ENCODE measurements around the gene RGS4.

Gene RGS4

GRCh38 chr1:163038928-163039706 is 30.0 kb upstream of the RGS4 start:
- H3F3A ChIP-seq (ENCODE audit: low read depth): no peaks in the 10 kb centered on the region

GRCh38 chr1:163039707-163040093 is 29.5 kb upstream of the RGS4 start:
- TF ChIP-seq EZH2phosphoT487 (IDR thresholded peaks at IDR 0.05; ENCODE audit: borderline replicate concordance) (no peak), CTCF (conservative IDR thresholded peaks at IDR 0.05; ENCODE audit: low read length) (no peak)
- Histone ChIP-seq H3K4me3 (ENCODE audit: low read length, poor library complexity, severe bottlenecking) (no peak overlapping the region), H3F3A (ENCODE audit: low read depth) (no peaks in the 10 kb centered on the region)

More at GRCh38 chr1:163038928-163039706, 30.0 kb upstream of the RGS4 start:
- Histone ChIP-seq H3K9me3 (ENCODE audit: insufficient read depth, low read depth, low read length) (no peaks in the 10 kb centered on the region), H3K4me2 (ENCODE audit: low read depth, low read length, poor library complexity, severe bottlenecking) (no peak overlapping the region), H2AFZ (ENCODE audit: low read length) (no peak overlapping the region), H4K20me1 (ENCODE audit: insufficient read depth, low read length, poor library complexity, severe bottlenecking) (no peaks in the 10 kb centered on the region), H3K9ac (ENCODE audit: low read depth, low read length, poor library complexity, severe bottlenecking) (no peak overlapping the region), H3K79me2 (ENCODE audit: insufficient read depth, low read length) (no peaks in the 10 kb centered on the region), H3K4me3 (ENCODE audit: low read length, poor library complexity, severe bottlenecking) (no peak overlapping the region), H3K4me1 (ENCODE audit: insufficient read depth, low read length, poor library complexity, severe bottlenecking) (no peaks in the 10 kb centered on the region), H3K36me3 (ENCODE audit: insufficient read depth, low read length) (no peaks in the 10 kb centered on the region), H3K9me2 (replicated peaks; ENCODE audit: low read depth, low read length) (no peaks in the 10 kb centered on the region), H3K27me3 (ENCODE audit: insufficient read depth, low read length, poor library complexity, severe bottlenecking) (no peaks in the 10 kb centered on the region)
- no peak for TF ChIP-seq EZH2phosphoT487 (IDR thresholded peaks at IDR 0.05; ENCODE audit: borderline replicate concordance)

GRCh38 chr1:163046071-163046470 is 23.1 kb upstream of the RGS4 start:
- H3K4me3 ChIP-seq (ENCODE audit: low read length, poor library complexity, severe bottlenecking): no peak overlapping the region
- H3K9ac ChIP-seq (ENCODE audit: low read depth, low read length, poor library complexity, severe bottlenecking): no peak overlapping the region
- no peaks in the 10 kb centered on the region for H3K9me3 ChIP-seq (ENCODE audit: insufficient read depth, low read depth, low read length)
- no peaks in the 10 kb centered on the region for H3K36me3 ChIP-seq (ENCODE audit: insufficient read depth, low read length)
- no peak overlapping the region for H3K4me2 ChIP-seq (ENCODE audit: low read depth, low read length, poor library complexity, severe bottlenecking)
- no peaks in the 10 kb centered on the region for H3K9me2 ChIP-seq (replicated peaks; ENCODE audit: low read depth, low read length)
- H3F3A ChIP-seq (ENCODE audit: low read depth): no peaks in the 10 kb centered on the region
- no peaks in the 10 kb centered on the region for H3K27me3 ChIP-seq (ENCODE audit: insufficient read depth, low read length, poor library complexity, severe bottlenecking)
- no peaks in the 10 kb centered on the region for H3K79me2 ChIP-seq (ENCODE audit: insufficient read depth, low read length)
- no peak for TF ChIP-seq CTCF (conservative IDR thresholded peaks at IDR 0.05; ENCODE audit: low read length)
- TF ChIP-seq EZH2phosphoT487 (IDR thresholded peaks at IDR 0.05; ENCODE audit: borderline replicate concordance): no peak
- H4K20me1 ChIP-seq (ENCODE audit: insufficient read depth, low read length, poor library complexity, severe bottlenecking): no peaks in the 10 kb centered on the region
- H3K4me1 ChIP-seq (ENCODE audit: insufficient read depth, low read length, poor library complexity, severe bottlenecking): no peaks in the 10 kb centered on the region
- H2AFZ ChIP-seq (ENCODE audit: low read length): no peak overlapping the region

More at GRCh38 chr1:163039707-163040093, 29.5 kb upstream of the RGS4 start:
- Histone ChIP-seq H3K9ac (ENCODE audit: low read depth, low read length, poor library complexity, severe bottlenecking) (no peak overlapping the region), H3K4me1 (ENCODE audit: insufficient read depth, low read length, poor library complexity, severe bottlenecking) (no peaks in the 10 kb centered on the region), H3K36me3 (ENCODE audit: insufficient read depth, low read length) (no peaks in the 10 kb centered on the region), H3K4me2 (ENCODE audit: low read depth, low read length, poor library complexity, severe bottlenecking) (no peak overlapping the region), H3K9me2 (replicated peaks; ENCODE audit: low read depth, low read length) (no peaks in the 10 kb centered on the region), H2AFZ (ENCODE audit: low read length) (no peak overlapping the region), H4K20me1 (ENCODE audit: insufficient read depth, low read length, poor library complexity, severe bottlenecking) (no peaks in the 10 kb centered on the region), H3K9me3 (ENCODE audit: insufficient read depth, low read depth, low read length) (no peaks in the 10 kb centered on the region), H3K27me3 (ENCODE audit: insufficient read depth, low read length, poor library complexity, severe bottlenecking) (no peaks in the 10 kb centered on the region), H3K79me2 (ENCODE audit: insufficient read depth, low read length) (no peaks in the 10 kb centered on the region)
